Stimulated activated naive CD8-positive, alpha-beta T cell treated with anti-CD3 and anti-CD28 coated beads, Interleukin-15, Interleukin-2, amounts not matched to agents 100 ng/mL and 50 ng/mL, for 24 hours (primary cell): ENCODE results near the gene BCAN.

Experiments used
- H3K27ac Mint-ChIP-seq: one replicate; pipeline ENCODE4 v1.8.0; 2021; ENCODE audit warnings: mild to moderate bottlenecking, mixed read lengths
- H3K27me3 Mint-ChIP-seq: one replicate; pipeline ENCODE4 v1.8.0; 2021; ENCODE audit warnings: mixed read lengths
- H3K36me3 Mint-ChIP-seq: one replicate; pipeline ENCODE4 v1.8.0; 2021; ENCODE audit warnings: low read depth, mixed read lengths
- H3K4me1 Mint-ChIP-seq: one replicate; pipeline ENCODE4 v1.8.0; 2021; ENCODE audit warnings: low read depth, mixed read lengths
- H3K4me3 Mint-ChIP-seq: one replicate; pipeline ENCODE4 v1.8.0; 2021; ENCODE audit warnings: mild to moderate bottlenecking, mixed read lengths
- H3K9me3 Mint-ChIP-seq: one replicate; pipeline ENCODE4 v1.8.0; 2021; ENCODE audit warnings: mixed read lengths

The BCAN gene

GRCh38 chr1:156659988-156660751, 18.3 kb downstream of the BCAN start:
- Mint-ChIP-seq H3K4me3 (peak overlapping the region; percentile 86), H3K27ac (peak overlapping the region; percentile 93), H3K27me3 (peaks cover 25% of the 10 kb centered on the region), H3K4me1 (peaks cover 54% of the 10 kb centered on the region), H3K36me3 (no peaks in the 10 kb centered on the region), H3K9me3 (no peaks in the 10 kb centered on the region)

- Mint-ChIP-seq H3K27ac (peak overlapping the region; percentile 93), H3K27me3 (peaks cover 19% of the 10 kb centered on the region), H3K9me3 (no peaks in the 10 kb centered on the region), H3K4me1 (peaks cover 54% of the 10 kb centered on the region), H3K36me3 (no peaks in the 10 kb centered on the region), H3K4me3 (peak overlapping the region; percentile 86)
These were observed 18.8 kb downstream of the BCAN start for GRCh38 chr1:156660752-156661112.

- no peaks in the 10 kb centered on the region for H3K9me3 Mint-ChIP-seq
- peaks cover 47% of the 10 kb centered on the region for H3K4me1 Mint-ChIP-seq
- no peaks in the 10 kb centered on the region for H3K36me3 Mint-ChIP-seq
- peaks cover 4% of the 10 kb centered on the region for H3K27me3 Mint-ChIP-seq
- no peak overlapping the region for H3K4me3 Mint-ChIP-seq
- no peak overlapping the region for H3K27ac Mint-ChIP-seq
These were observed 20.3 kb downstream of the BCAN start for GRCh38 chr1:156662005-156662799.

GRCh38 chr1:156662800-156663055, 20.8 kb downstream of the BCAN start:
- Mint-ChIP-seq H3K27me3 (no peaks in the 10 kb centered on the region), H3K4me1 (peaks cover 42% of the 10 kb centered on the region), H3K36me3 (no peaks in the 10 kb centered on the region), H3K4me3 (no peak overlapping the region), H3K27ac (peak overlapping the region; percentile 22), H3K9me3 (no peaks in the 10 kb centered on the region)

- H3K27me3 Mint-ChIP-seq, result no peaks in the 10 kb centered on the region
- H3K27ac Mint-ChIP-seq, result peak overlapping the region; percentile 22
- H3K4me3 Mint-ChIP-seq, result no peak overlapping the region
- no peaks in the 10 kb centered on the region for H3K9me3 Mint-ChIP-seq
- H3K36me3 Mint-ChIP-seq, result no peaks in the 10 kb centered on the region
- H3K4me1 Mint-ChIP-seq, result peaks cover 39% of the 10 kb centered on the region
These were observed 21.3 kb downstream of the BCAN start for GRCh38 chr1:156663178-156663577.

GRCh38 chr1:156664046-156664766, 22.3 kb downstream of the BCAN start:
- no peaks in the 10 kb centered on the region for H3K9me3 Mint-ChIP-seq
- no peaks in the 10 kb centered on the region for H3K36me3 Mint-ChIP-seq
- H3K27ac Mint-ChIP-seq, result no peak overlapping the region
- no peak overlapping the region for H3K4me3 Mint-ChIP-seq
- H3K4me1 Mint-ChIP-seq, result peaks cover 37% of the 10 kb centered on the region
- no peaks in the 10 kb centered on the region for H3K27me3 Mint-ChIP-seq

GRCh38 chr1:156664767-156665411, 23.0 kb downstream of the BCAN start:
- H3K9me3 Mint-ChIP-seq, result no peaks in the 10 kb centered on the region
- H3K4me3 Mint-ChIP-seq, result no peak overlapping the region
- H3K36me3 Mint-ChIP-seq, result no peaks in the 10 kb centered on the region
- H3K27me3 Mint-ChIP-seq, result no peaks in the 10 kb centered on the region
- peaks cover 30% of the 10 kb centered on the region for H3K4me1 Mint-ChIP-seq
- no peak overlapping the region for H3K27ac Mint-ChIP-seq

GRCh38 chr1:156665539-156665938, 23.6 kb downstream of the BCAN start:
- H3K27ac Mint-ChIP-seq, result no peak overlapping the region
- H3K27me3 Mint-ChIP-seq, result no peaks in the 10 kb centered on the region
- H3K4me1 Mint-ChIP-seq, result peaks cover 23% of the 10 kb centered on the region
- no peaks in the 10 kb centered on the region for H3K9me3 Mint-ChIP-seq
- no peaks in the 10 kb centered on the region for H3K36me3 Mint-ChIP-seq
- no peak overlapping the region for H3K4me3 Mint-ChIP-seq

- no peak overlapping the region for H3K27ac Mint-ChIP-seq
- H3K36me3 Mint-ChIP-seq, result no peaks in the 10 kb centered on the region
- H3K27me3 Mint-ChIP-seq, result peaks cover 10% of the 10 kb centered on the region
- peaks cover 11% of the 10 kb centered on the region for H3K4me1 Mint-ChIP-seq
- H3K9me3 Mint-ChIP-seq, result no peaks in the 10 kb centered on the region
- H3K4me3 Mint-ChIP-seq, result no peak overlapping the region
These were observed 25.1 kb downstream of the BCAN start for GRCh38 chr1:156666862-156667609.

GRCh38 chr1:156667610-156667967, 25.7 kb downstream of the BCAN start:
- no peaks in the 10 kb centered on the region for H3K36me3 Mint-ChIP-seq
- no peak overlapping the region for H3K4me3 Mint-ChIP-seq
- no peak overlapping the region for H3K27ac Mint-ChIP-seq
- peaks cover 6% of the 10 kb centered on the region for H3K4me1 Mint-ChIP-seq
- H3K27me3 Mint-ChIP-seq, result peaks cover 15% of the 10 kb centered on the region
- H3K9me3 Mint-ChIP-seq, result no peaks in the 10 kb centered on the region

- peaks cover 3% of the 10 kb centered on the region for H3K4me1 Mint-ChIP-seq
- no peaks in the 10 kb centered on the region for H3K36me3 Mint-ChIP-seq
- no peak overlapping the region for H3K27ac Mint-ChIP-seq
- peaks cover 17% of the 10 kb centered on the region for H3K27me3 Mint-ChIP-seq
- no peaks in the 10 kb centered on the region for H3K9me3 Mint-ChIP-seq
- H3K4me3 Mint-ChIP-seq, result no peak overlapping the region
These were observed 26.2 kb downstream of the BCAN start for GRCh38 chr1:156667968-156668709.

GRCh38 chr1:156668801-156669637, 27.1 kb downstream of the BCAN start:
- H3K36me3 Mint-ChIP-seq, result no peaks in the 10 kb centered on the region
- H3K4me3 Mint-ChIP-seq, result no peak overlapping the region
- H3K27me3 Mint-ChIP-seq, result peaks cover 26% of the 10 kb centered on the region
- peaks cover 3% of the 10 kb centered on the region for H3K4me1 Mint-ChIP-seq
- no peaks in the 10 kb centered on the region for H3K9me3 Mint-ChIP-seq
- no peak overlapping the region for H3K27ac Mint-ChIP-seq

GRCh38 chr1:156669794-156670193, 27.9 kb downstream of the BCAN start:
- Mint-ChIP-seq H3K36me3 (no peaks in the 10 kb centered on the region), H3K9me3 (no peaks in the 10 kb centered on the region), H3K27me3 (peaks cover 30% of the 10 kb centered on the region), H3K27ac (no peak overlapping the region), H3K4me3 (no peak overlapping the region), H3K4me1 (no peaks in the 10 kb centered on the region)
